ENCODE results near the gene DNAJB2.
"Not testable (repeated sequence)": the region's sequence is repeated elsewhere in the genome, so short reads cannot be mapped to it uniquely, and the experiment has no call there.

Gene DNAJB2

GRCh38 chr2:219279151-219279915 is at the start of gene DNAJB2:
Gene DNAJB2, plus strand, starts transcription at chr2:219279366. Its CDS starts 468 bp downstream, at chr2:219279834.
- peak; percentile 95 for DNase-seq

GRCh38 chr2:219230059-219230540 is 49.1 kb upstream of the DNAJB2 start:
- no peak for DNase-seq

GRCh38 chr2:219234331-219234730 is 44.8 kb upstream of the DNAJB2 start:
- DNase-seq = no peak

GRCh38 chr2:219243291-219243761 is 35.8 kb upstream of the DNAJB2 start:
- no peak for DNase-seq

- no peak for DNase-seq
Measured at GRCh38 chr2:219244789-219245147, 34.4 kb upstream of the DNAJB2 start.

GRCh38 chr2:219245148-219245898 is 33.8 kb upstream of the DNAJB2 start, which contains the start of the genes GLB1L and STK16:
Gene GLB1L, minus strand, starts transcription at chr2:219245444. Its CDS starts 1,871 bp downstream, at chr2:219243573.
Gene STK16, plus strand, starts transcription at chr2:219245479. Its CDS starts 521 bp downstream, at chr2:219246000.
- DNase-seq = peak; percentile 97

- DNase-seq = no peak
Measured at GRCh38 chr2:219245899-219246230, 33.3 kb upstream of the DNAJB2 start.

- no peak for DNase-seq
Measured at GRCh38 chr2:219246559-219246958, 32.6 kb upstream of the DNAJB2 start.

- no peak for DNase-seq
Measured at GRCh38 chr2:219247678-219248642, 31.2 kb upstream of the DNAJB2 start.

- no peak for DNase-seq
Measured at GRCh38 chr2:219248845-219249202, 30.3 kb upstream of the DNAJB2 start.

GRCh38 chr2:219249203-219249980 is 29.8 kb upstream of the DNAJB2 start:
- no peak for DNase-seq

GRCh38 chr2:219250049-219250781 is 29.0 kb upstream of the DNAJB2 start:
- no peak for DNase-seq

- DNase-seq = no peak
Measured at GRCh38 chr2:219251656-219252055, 27.5 kb upstream of the DNAJB2 start.

- no peak for DNase-seq
Measured at GRCh38 chr2:219252084-219252483, 27.1 kb upstream of the DNAJB2 start.

GRCh38 chr2:219252570-219252899 is 26.6 kb upstream of the DNAJB2 start:
- DNase-seq = peak; percentile 44

- peak; percentile 56 for DNase-seq
Measured at GRCh38 chr2:219252900-219253752, 26.0 kb upstream of the DNAJB2 start, which contains the start of gene TUBA4B. Gene TUBA4B, plus strand, starts transcription at chr2:219253243. Its CDS starts 165 bp downstream, at chr2:219253408.

- peak; percentile 74 for DNase-seq
Measured at GRCh38 chr2:219253753-219254589, 25.2 kb upstream of the DNAJB2 start, which contains the start of gene TUBA4A. Gene TUBA4A, minus strand, starts transcription at chr2:219253918. Its CDS starts 60 bp downstream, at chr2:219253858.

- DNase-seq = no peak
Measured at GRCh38 chr2:219254590-219255201, 24.5 kb upstream of the DNAJB2 start.

- not testable (repeated sequence) for DNase-seq
Measured at GRCh38 chr2:219258942-219259341, 20.2 kb upstream of the DNAJB2 start.

Data from retina (tissue), 1 donor.